CD14-positive monocyte (primary cell): Measurements from ENCODE around the gene RAD50. TPM values are rescaled to one million over a fixed set of nuclear protein-coding genes. Genes with fewer than 3 reads are reported as not detected.
A peak's percentile ranks its signal among the peaks of the same experiment; 100 is the strongest.

Experiments
- DNase-seq, 3 donors: peaks; one replicate each; pipeline ENCODE4 v3.0.0-alpha.2; 2011 to 2022
- H2AFZ ChIP-seq: 2 replicates; pipeline ENCODE4 v1.6.0; 2012; ENCODE audit warnings: mild to moderate bottlenecking, low read depth, low read length, inconsistent platforms; ENCODE audit not compliant: insufficient read depth, poor library complexity, severe bottlenecking
- H3K27ac ChIP-seq, 2 donors: 1 replicate in 1 of 2; 2 replicates in 1 of 2; pipeline ENCODE4 v1.5.1; 2012 to 2013; ENCODE audit warnings: low read length in 2 of 2, control low read depth in 1 of 2, inconsistent platforms in 1 of 2, low read depth in 1 of 2, mild to moderate bottlenecking in 1 of 2
- H3K27me3 ChIP-seq, 2 donors: one replicate each; pipeline versions ENCODE4 v1.6.0 to v1.6.1; 2011 to 2013; ENCODE audit warnings: low read length in 2 of 2; ENCODE audit not compliant: control insufficient read depth in 2 of 2, insufficient read depth in 2 of 2
- H3K36me3 ChIP-seq, 2 donors: replicated peaks in 1 of 2; 1 replicate in 1 of 2; 2 replicates in 1 of 2; pipeline versions ENCODE4 v1.5.1 to v1.6.1; 2012 to 2013; ENCODE audit warnings: low read length in 2 of 2, control low read depth in 1 of 2, inconsistent platforms in 1 of 2, mild to moderate bottlenecking in 1 of 2; ENCODE audit not compliant: insufficient read depth in 2 of 2, control insufficient read depth in 1 of 2
- H3K4me1 ChIP-seq, 2 donors: 1 replicate in 1 of 2; 2 replicates in 1 of 2; pipeline versions ENCODE4 v1.5.1 to v1.6.1; 2012 to 2013; ENCODE audit warnings: low read length in 2 of 2, control low read depth in 1 of 2, inconsistent platforms in 1 of 2, mild to moderate bottlenecking in 1 of 2, moderate library complexity in 1 of 2; ENCODE audit not compliant: insufficient read depth in 2 of 2, control insufficient read depth in 1 of 2
- H3K4me2 ChIP-seq: replicated peaks from 2 replicates; pipeline ENCODE3; 2012; ENCODE audit warnings: low read length, moderate library complexity, mild to moderate bottlenecking; ENCODE audit not compliant: poor library complexity, severe bottlenecking; ENCODE audit errors: extremely low read depth
- H3K4me3 ChIP-seq, 3 experiments: fragments of 200-600 bp in 1 of 3; sonication (generic) in 1 of 3; replicated peaks in 1 of 3; 1 replicate in 2 of 3; 2 replicates in 1 of 3; pipeline ENCODE4 v1.5.1; 2011 to 2013; ENCODE audit warnings: low read length in 3 of 3, mild to moderate bottlenecking in 3 of 3, control low read depth in 2 of 3, low read depth in 2 of 3, inconsistent platforms in 1 of 3, moderate library complexity in 1 of 3
- H3K79me2 ChIP-seq: 2 replicates; pipeline ENCODE4 v1.6.0; 2012; ENCODE audit warnings: mild to moderate bottlenecking, control low read depth, inconsistent platforms, low read length, moderate library complexity; ENCODE audit not compliant: insufficient read depth
- H3K9ac ChIP-seq: 2 replicates; pipeline ENCODE4 v1.6.0; 2017; ENCODE audit warnings: low read length, mild to moderate bottlenecking; ENCODE audit not compliant: insufficient read depth, poor library complexity, severe bottlenecking
- H3K9me3 ChIP-seq, 2 donors: replicated peaks in 1 of 2; 1 replicate in 1 of 2; 2 replicates in 1 of 2; pipeline versions ENCODE4 v1.5.1 to v1.6.1; 2012 to 2013; ENCODE audit warnings: low read length in 2 of 2, control low read depth in 1 of 2; ENCODE audit not compliant: control insufficient read depth in 1 of 2, insufficient read depth in 1 of 2
- H4K20me1 ChIP-seq: 2 replicates; pipeline ENCODE4 v1.6.0; 2012; ENCODE audit warnings: mild to moderate bottlenecking, low read length, control low read depth, moderate library complexity; ENCODE audit not compliant: insufficient read depth
- H3K27ac Mint-ChIP-seq, 7 donors: one replicate each; pipeline ENCODE4 v1.8.0; 2020; ENCODE audit warnings: mild to moderate bottlenecking in 7 of 7, mixed read lengths in 7 of 7, moderate library complexity in 6 of 7, inconsistent platforms in 2 of 7
- H3K27me3 Mint-ChIP-seq, 3 donors: one replicate each; pipeline ENCODE4 v1.8.0; 2021 to 2022; ENCODE audit warnings: low read depth in 3 of 3, mild to moderate bottlenecking in 3 of 3, mixed read lengths in 3 of 3, moderate library complexity in 3 of 3, inconsistent platforms in 1 of 3
- H3K36me3 Mint-ChIP-seq, 2 donors: one replicate each; pipeline ENCODE4 v1.8.0; 2020; ENCODE audit warnings: mixed read lengths in 2 of 2, inconsistent platforms in 1 of 2, mild to moderate bottlenecking in 1 of 2
- H3K4me1 Mint-ChIP-seq: one replicate; pipeline ENCODE4 v1.8.0; 2020; ENCODE audit warnings: mild to moderate bottlenecking, mixed read lengths
- H3K4me3 Mint-ChIP-seq, 2 donors: one replicate each; pipeline ENCODE4 v1.8.0; 2020; ENCODE audit warnings: mild to moderate bottlenecking in 2 of 2, mixed read lengths in 2 of 2, moderate library complexity in 1 of 2
- H3K9me3 Mint-ChIP-seq, 7 donors: one replicate each; pipeline ENCODE4 v1.8.0; 2020 to 2022; ENCODE audit warnings: mixed read lengths in 7 of 7, mild to moderate bottlenecking in 6 of 7, moderate library complexity in 6 of 7, inconsistent platforms in 2 of 7
- CTCF ChIP-seq: fragments of 200-600 bp; IDR thresholded peaks from one replicate; pipeline ENCODE4 v1.8.0; 2022; ENCODE audit warnings: antibody characterized with exemption, mild to moderate bottlenecking
- WGBS: methylation state at CpG from one replicate; pipeline ENCODE4 v1.1.5; 2013; ENCODE audit warnings: missing lambda C conversion rate; ENCODE audit not compliant: insufficient coverage; 5-methylcytosine and 5-hydroxymethylcytosine counted together
- intact Hi-C, 2 donors: fragments of 100-400 bp; cut with micrococcal nuclease; formaldehyde crosslinking; loops; one replicate each; pipeline versions ENCODE4 v1.15.0 to v1.15.1; 2023
- polyA plus RNA-seq, 3 donors: library from polyadenylated mRNA; depleted of rRNA in 1 of 3; unstranded in 2 of 3; stranded (reverse) in 1 of 3; fragments of 300-500 nt in 2 of 3; fragments of >200 nt in 1 of 3; fragmentation: Illumina TruSeq in 2 of 3; gene quantifications; 1 replicate in 2 of 3; 2 replicates in 1 of 3; pipeline ENCODE4 v1.2.3, GENCODE V29; 2012 to 2021

RAD50 gene
- polyA plus RNA-seq, 3 donors: 5.8 to 9.3 (median 8.2) TPM

- no peak overlapping the region for H3K4me3 ChIP-seq
- intact Hi-C loops: no loop called here
- 93% methylated on average over 2 of the region's 2 CpGs for WGBS
- peaks cover 26 to 28% of the 10 kb centered on the region in 2 donors for H3K4me1 ChIP-seq
- no peak overlapping the region for H3K4me2 ChIP-seq
- H3K36me3 ChIP-seq: no peaks in the 10 kb centered on the region
- H3K9me3 ChIP-seq: no peaks in the 10 kb centered on the region
- Mint-ChIP-seq H3K9me3 (peaks cover 0 to 3% (median 0%) of the 10 kb centered on the region in 7 donors), H3K4me3 (peak overlapping the region in 1 of 2 donors; percentile 1), H3K36me3 (no peaks in the 10 kb centered on the region), H3K27me3 (peaks cover 4 to 12% (median 4%) of the 10 kb centered on the region in 3 donors), H3K27ac (no peak overlapping the region), H3K4me1 (peaks cover 31% of the 10 kb centered on the region)
- no peak overlapping the region for H2AFZ ChIP-seq
- H3K9ac ChIP-seq: no peak overlapping the region
- H3K27me3 ChIP-seq: no peaks in the 10 kb centered on the region
- H3K27ac ChIP-seq: no peak overlapping the region
- H4K20me1 ChIP-seq: no peaks in the 10 kb centered on the region
- no peak for DNase-seq
- no peaks in the 10 kb centered on the region for H3K79me2 ChIP-seq
- TF ChIP-seq CTCF: no peak
Observed at GRCh38 chr5:132528021-132528420, 28.8 kb upstream of the RAD50 start.

GRCh38 chr5:132528866-132529634, 27.7 kb upstream of the RAD50 start:
- H3K4me2 ChIP-seq: no peak overlapping the region

More at GRCh38 chr5:132528866-132529634, 27.7 kb upstream of the RAD50 start:
- no peak overlapping the region for H3K4me3 ChIP-seq
- 65% methylated on average over 3 of the region's 6 CpGs for WGBS
- H2AFZ ChIP-seq: no peak overlapping the region
- H3K36me3 ChIP-seq: no peaks in the 10 kb centered on the region
- Mint-ChIP-seq H3K4me3 (no peak overlapping the region), H3K9me3 (peaks cover 0 to 3% (median 2%) of the 10 kb centered on the region in 7 donors), H3K36me3 (no peaks in the 10 kb centered on the region), H3K27me3 (peaks cover 4 to 12% (median 4%) of the 10 kb centered on the region in 3 donors), H3K4me1 (peaks cover 31% of the 10 kb centered on the region), H3K27ac (no peak overlapping the region)
- H3K27ac ChIP-seq: no peak overlapping the region
- intact Hi-C loops: no loop called here
- no peaks in the 10 kb centered on the region for H3K27me3 ChIP-seq
- H4K20me1 ChIP-seq: no peaks in the 10 kb centered on the region
- H3K9ac ChIP-seq: no peak overlapping the region
- DNase-seq: no peak
- no peak for TF ChIP-seq CTCF
- no peaks in the 10 kb centered on the region for H3K79me2 ChIP-seq
- no peaks in the 10 kb centered on the region for H3K9me3 ChIP-seq
- H3K4me1 ChIP-seq: peaks cover 26 to 28% of the 10 kb centered on the region in 2 donors
